NCI-H1105 (cell line): Measurements from ENCODE around the gene ARHGAP4.

Source experiments
- DNase-seq: peaks from one replicate; lab custom pipeline; 2025; lab: John Stamatoyannopoulos, UW

ARHGAP4 gene

DNA sequence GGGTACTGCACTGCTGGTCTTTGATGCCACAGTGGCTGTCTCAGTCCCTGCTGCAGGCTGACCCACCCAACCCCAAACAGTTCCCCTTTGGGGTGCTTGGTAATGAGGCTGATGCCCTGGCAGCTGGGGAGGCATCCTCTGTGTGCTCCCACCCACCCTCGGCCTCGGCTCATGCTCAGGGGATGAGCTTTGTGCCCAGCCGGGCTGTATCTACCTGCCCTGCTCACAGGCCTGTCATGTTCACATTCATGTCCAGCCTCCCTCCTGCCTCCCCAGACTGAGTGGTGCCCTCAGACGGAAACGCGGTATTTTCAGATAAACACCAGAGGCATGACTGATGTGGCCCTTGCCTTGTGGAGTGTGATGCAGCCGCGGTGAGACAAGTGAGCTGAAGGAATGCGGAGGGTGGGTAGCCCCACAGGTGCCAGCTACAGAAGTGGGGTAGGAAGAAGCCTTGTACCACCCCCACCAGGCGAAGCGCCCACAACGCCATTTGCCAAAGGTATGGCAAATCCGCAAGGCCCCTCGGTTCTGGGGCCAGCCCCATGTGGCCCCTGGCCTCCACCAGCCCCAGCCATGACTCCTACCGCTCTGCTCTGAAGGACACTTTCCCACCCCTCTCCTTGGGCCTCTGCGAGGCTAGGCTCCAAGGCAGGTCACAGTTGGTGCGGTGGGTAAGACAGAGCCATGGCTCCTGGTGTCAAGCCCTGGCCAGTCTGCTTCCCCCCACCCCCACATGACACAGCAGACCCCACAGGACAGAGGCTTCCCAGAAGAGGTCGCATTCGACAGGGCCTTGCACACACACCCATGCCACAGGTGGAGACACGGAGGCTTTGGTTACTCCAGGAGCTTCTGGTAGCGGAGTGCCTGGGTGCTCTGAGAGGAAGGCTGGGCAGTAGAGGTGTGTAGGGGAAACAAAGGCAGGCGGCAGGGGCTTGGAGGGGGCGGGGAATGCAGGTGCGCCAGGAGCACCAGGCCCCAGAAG is 20.2 kb upstream of the ARHGAP4 start:
- DNase-seq = no peak

DNA sequence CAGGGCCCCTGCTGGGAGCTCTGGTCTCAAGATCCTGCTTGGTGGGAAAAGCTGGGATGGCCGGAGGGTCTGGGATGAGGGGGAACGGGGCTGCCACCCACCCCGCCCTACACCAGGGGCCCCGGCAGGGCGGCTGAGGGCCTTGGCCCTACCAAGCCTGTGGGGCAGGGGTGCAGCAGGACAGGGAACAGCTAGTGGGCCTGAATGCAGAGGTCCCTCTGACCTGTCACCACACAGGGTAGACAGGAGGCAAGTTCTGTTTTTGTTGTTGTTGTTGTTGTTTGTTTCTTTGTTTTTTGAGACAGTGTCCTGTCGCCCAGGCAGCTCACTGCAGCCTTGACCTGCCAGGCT is 18.7 kb upstream of the ARHGAP4 start:
- DNase-seq = no peak

GRCh38 chrX:153944140-153944799 is 18.2 kb upstream of the ARHGAP4 start, which contains the start of gene RENBP:
RENBP (minus strand) TSS chrX:153944643; CDS start chrX:153944610, 33 bp downstream.
- DNase-seq = no peak

DNA sequence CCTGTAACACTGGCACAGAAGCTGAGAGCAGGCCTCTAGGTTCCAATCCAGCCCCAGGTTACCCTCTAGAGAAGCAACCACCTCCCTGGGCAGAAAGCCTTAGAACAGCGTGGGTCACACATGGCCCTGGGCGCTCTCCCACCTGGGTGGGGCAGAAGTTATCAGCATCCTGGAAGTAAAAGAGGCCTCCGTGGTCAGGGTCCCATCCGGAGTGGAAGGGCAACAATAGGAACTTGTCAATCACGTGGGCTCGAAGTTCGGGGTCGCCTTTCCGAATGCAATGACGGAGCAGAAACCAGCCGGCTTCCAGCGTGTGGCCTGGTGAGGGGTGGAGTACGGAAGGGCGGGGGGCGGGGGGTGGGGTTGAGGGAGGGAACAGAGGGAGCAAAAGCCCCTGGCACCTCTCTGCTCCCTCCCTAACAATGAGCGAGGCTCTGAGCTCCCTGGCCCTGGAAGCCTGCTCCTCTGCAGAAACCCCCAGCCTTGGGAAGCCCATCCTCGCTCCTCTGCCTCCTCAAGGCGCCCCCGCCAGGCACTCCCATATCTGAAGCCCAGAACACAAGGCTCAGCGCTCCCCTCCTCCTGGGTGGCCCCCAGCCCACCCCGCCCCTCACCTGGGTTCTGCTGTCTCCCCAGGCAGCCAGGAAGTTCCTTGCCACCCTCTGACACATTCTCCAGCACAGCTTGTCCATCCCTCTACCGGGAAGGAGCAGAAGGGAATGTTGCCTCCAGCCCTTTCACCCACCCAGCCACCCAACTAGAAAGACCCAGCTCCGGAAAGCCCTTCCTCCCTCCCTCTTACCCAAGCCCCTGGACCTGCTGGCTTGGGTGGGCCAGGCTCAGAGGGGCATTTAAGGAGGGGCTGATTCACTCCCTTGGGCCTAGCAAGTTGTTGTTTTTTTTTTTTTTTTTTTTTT is 15.5 kb upstream of the ARHGAP4 start:
- no peak for DNase-seq

DNA sequence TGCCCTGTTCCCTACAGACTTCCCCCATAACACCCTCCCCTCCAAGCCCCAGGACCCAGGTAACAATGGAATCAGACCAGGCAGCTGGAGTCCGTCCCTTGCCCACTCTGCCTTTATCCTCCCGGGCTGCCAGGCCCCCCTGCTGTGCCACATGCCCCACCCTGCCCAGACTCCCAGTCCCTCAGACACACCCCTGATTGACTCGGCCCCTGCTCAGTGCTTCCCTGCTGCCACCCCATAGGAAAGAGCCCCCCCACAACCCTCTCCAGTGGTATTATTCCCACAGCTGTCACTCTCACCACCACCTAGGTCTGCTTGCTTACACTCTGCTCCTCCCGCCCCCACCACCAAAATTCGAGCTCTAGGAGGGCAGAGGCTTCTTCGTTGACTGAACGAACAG is 13.5 kb upstream of the ARHGAP4 start:
- DNase-seq = no peak

DNA sequence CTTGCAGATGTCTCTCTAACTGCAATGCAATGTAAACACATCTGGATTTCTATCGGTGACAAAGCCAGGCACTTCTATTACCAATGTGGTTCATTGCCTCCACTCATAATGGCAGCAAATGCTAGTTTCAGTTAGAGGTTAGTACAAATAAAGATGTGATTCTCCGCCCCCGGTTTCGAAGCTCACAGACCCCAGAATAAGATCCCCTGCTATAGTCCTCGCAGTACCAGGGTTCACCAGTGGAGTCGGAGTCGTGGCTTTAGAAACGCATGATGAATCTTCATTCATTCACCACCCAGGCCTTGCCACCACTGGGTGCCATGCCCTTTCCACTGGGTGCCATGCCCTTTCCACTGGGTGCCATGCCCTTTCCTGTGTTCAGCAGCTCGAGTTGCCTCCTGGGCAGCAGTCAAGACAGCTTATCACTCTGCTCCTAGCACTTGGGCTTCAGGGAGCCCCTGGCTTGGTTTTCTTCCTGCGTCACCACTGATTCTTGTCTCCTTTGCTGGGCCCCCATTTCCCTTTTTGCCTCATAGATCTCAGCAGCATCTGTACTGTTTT is 12.2 kb upstream of the ARHGAP4 start:
- no peak for DNase-seq

- no peak for DNase-seq
Measured at GRCh38 chrX:153937056-153937455, 11.0 kb upstream of the ARHGAP4 start.

DNA sequence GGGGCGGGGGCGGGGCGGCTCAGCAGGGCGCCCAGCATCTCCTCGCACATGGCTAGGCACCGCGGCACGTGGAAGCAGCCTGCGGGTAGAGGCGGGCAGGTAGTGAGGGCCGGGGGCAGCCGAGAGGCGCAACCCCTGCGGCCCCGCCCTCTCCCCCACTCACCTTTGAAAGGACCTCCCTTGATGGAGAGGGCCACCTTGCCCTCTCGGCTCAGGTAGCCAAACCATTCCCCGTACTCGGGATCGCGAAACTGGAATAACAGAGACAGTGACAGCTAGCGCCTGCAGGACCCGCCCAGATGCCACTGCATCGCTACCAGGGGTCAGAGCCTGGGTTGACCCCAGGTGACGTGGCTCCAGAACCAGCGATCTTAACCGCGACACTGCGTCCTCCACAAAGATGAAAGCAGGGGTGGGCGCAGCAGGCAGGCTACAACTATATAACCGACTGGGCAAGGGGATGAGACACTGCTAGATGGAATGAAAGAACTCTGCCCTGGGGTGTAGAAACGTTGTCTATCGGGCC is 9.3 kb upstream of the ARHGAP4 start:
- no peak for DNase-seq

DNA sequence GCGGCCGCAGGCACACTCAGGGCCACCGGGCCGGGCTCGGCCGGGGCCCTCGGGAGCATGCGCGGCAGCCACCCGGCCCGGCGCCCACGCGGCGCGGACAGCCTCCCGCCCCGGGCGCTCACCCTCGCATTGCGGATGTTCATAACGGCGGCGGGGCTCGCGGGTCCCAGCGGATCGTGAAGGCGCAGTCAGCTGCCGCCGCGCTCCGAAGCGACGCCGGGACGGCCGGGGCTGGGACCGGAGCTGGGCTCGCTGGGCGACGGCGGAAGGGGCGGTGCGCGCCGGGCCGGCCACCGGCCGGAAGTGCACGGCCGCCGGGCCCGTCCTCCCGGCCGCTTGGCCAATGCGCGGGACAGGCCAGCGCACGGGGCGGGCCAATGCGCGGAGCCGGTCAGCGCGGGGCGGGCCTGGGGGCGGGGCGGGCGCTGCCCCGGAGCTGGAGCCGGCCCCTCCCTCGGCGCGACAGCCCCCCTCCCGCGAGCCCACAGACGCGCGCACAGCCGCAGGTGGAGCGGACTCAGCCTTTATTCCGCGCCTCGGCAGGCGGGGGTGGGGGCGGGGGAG is 8.8 kb upstream of the ARHGAP4 start, which contains the start of gene NAA10:
NAA10 (minus strand) TSS at position 276 of the 564 bp plus-strand sequence; CDS start at position 143, 133 bp downstream.
- DNase-seq = peak; percentile 79

- DNase-seq = no peak
Measured at GRCh38 chrX:153934148-153934761, 8.2 kb upstream of the ARHGAP4 start.

- DNase-seq = no peak
Measured at GRCh38 chrX:153933748-153934147, 7.7 kb upstream of the ARHGAP4 start.

DNA sequence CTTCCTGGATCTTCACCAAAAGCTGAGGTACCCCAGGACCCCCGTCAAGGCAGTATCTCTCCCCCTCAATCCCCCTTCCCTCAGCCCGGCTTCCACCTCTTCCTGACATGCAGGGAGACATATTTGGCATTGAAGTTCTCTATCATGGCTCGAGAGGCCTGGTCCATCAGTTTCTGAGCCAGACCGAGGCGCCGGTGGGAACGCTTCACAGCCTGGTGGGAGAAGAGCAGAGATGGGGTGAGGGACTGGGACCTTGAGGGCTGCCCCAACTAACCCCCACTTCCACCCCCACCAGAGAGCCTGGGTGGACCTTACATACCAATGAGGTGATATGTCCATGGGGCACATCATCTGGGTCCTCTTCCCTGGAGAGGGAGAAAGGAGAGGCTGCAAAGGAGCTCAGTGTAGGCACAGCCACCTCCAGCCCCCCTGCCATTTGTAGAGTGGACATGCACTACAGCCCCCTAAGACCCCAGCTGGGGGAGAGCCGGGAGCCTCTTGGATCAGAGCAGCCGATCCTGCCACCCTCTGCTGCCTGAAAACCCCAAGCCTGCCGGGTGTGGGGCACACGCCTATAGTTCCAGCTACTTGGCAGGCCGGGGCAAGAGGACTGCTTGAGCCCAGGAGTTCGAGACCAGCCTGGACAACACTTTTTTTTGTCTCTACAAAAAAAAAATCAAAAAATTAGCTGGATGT is 6.3 kb upstream of the ARHGAP4 start:
- DNase-seq = no peak

- no peak for DNase-seq
Measured at GRCh38 chrX:153931748-153932147, 5.7 kb upstream of the ARHGAP4 start.

DNA sequence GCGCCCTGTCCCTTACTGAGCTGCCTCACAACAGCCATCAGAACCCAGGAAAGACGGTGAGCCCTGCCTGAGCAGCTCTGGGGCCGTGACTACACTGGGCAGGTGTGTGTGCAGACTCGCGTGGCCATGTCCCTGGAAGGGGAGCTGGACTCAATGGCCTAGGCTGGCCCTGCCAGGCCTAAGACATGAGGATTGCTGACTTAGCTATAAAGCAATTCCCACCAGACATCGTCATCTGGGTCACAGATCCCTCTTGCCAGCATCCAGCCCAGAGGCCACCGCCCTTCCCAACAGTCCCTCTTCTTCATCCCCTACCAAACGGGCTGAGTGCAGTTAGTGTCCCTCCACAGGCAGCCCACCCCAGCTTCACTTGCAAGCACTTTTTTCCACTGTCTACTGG is 5.1 kb upstream of the ARHGAP4 start:
- no peak for DNase-seq

DNA sequence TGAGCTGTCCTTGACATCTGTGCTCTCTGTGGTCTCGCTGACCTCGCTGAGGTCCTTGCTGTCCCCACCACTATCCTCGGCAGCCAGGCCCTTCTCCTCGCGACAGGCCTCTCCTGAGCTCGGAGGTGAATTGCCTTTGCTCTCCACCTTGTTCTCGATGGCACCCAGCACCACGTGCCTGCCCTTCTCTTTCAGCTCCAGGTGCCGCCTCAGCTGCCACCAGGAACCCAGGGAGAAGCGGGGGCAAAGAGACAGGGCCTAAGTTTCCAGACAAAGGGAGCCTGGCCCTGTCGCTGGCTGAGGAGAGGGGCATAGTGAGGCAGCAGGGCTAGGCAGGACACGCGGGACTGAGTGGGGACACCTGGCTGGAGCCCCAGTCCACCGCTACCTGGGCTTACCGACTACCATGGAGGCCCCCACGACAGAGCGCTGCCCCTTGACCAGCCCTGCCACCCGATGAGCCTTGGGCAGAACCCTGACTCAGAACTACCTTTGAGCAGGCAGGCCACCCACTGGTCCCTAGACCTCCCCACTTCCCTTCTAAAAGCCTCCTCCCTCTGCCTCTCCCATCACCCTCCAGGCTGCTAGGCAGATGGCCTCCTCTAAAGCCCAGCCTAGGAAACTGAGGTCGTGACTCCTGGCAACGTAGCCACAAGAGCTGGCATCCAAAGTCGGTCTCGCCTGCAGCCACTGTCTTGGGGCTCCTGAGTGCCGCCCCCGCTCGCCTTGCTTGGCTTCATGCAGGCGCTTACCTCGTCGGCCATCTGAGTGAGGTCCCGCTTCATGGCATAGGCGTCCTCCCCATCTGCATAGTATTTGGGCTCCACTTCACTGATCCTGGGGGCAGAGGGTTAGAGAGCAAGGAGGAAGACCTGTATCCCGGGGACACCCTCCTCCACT is 4.2 kb upstream of the ARHGAP4 start:
- DNase-seq = no peak

DNA sequence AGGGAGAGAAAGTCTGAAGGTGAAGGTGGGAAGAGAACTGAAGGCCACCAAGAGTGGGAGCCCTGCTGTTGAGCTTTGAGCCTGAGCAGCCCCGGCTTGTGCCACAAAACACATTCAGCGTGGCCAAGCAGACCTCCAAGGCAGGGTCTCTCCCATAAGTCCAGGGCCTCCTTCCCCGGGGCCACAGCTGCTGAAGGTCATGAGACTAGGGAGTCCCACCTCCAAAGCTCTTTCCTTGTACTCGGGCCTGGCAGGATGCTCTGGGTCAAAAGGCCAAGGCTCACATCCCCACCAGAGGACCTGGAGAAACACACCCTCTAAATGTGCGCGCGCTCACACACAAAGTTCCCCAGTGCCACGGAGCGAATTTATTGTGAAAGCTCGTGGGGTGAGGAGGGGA is 3.5 kb upstream of the ARHGAP4 start:
- DNase-seq = no peak

DNA sequence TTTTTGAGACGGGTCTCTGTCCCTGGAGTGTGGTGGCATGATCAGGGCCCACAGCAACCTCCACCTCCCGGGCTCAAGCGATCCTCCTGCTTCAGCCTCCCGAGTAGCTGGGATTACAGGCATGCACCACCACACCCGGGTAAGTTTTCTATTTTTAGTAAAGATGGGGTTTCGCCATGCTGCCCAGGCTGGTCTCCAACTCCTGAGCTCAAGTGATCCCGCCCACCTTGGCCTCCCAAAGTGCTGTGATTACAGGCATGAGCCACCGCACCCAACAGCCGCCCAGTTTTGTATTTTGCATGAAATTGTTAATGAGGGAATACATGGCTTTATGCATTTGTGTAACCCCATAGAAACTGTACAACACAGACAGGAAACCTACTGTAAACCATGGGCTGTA is 2.8 kb upstream of the ARHGAP4 start:
- no peak for DNase-seq

- peak; percentile 99 for DNase-seq
Measured at GRCh38 chrX:153927922-153928760, 2.1 kb upstream of the ARHGAP4 start.
